ENCODE data around the gene ZCCHC8. TPM values are rescaled to one million over a fixed set of nuclear protein-coding genes. Genes with fewer than 3 reads are reported as not detected.
A peak's percentile ranks its signal among the peaks of the same experiment; 100 is the strongest.

Gene ZCCHC8
- 10 to 100 TPM in 4 of 6 donors, 1 to 10 TPM in 2; 6.2 to 15.7 (median 12.8) TPM for polyA plus RNA-seq (ENCODE audit: low read depth in 6 of 6)

GRCh38 chr12:122500685-122501488 lies at the start of gene ZCCHC8:
TSS of gene ZCCHC8 (minus strand) at chr12:122500932. CDS start at chr12:122500840, 92 bp downstream.
- H3K9me3 Mint-ChIP-seq = no peaks in the 10 kb centered on the region
- peaks cover 0 to 4% of the 10 kb centered on the region in 2 donors for H3K36me3 Mint-ChIP-seq
- H3K27ac Mint-ChIP-seq = peak within 1 kb of the TSS; percentile 95 to 98 (median 96)
- peaks cover 20 to 51% (median 30%) of the 10 kb centered on the region in 3 donors for H3K4me1 Mint-ChIP-seq
- H3K27me3 Mint-ChIP-seq = no peaks in the 10 kb centered on the region
- ATAC-seq (ENCODE audit: low read depth in 2 of 2) (peak; percentile 88 to 89), DNase-seq (peak; percentile 93)
- H3K4me3 Mint-ChIP-seq = peak within 1 kb of the TSS; percentile 86 to 99 (median 96)

- no peak overlapping the region for H3K27ac Mint-ChIP-seq
- no peaks in the 10 kb centered on the region for H3K9me3 Mint-ChIP-seq
- peaks cover 11 to 21% of the 10 kb centered on the region in 2 donors for H3K36me3 Mint-ChIP-seq
- H3K4me1 Mint-ChIP-seq = peaks cover 12 to 21% (median 19%) of the 10 kb centered on the region in 3 donors
- no peaks in the 10 kb centered on the region for H3K27me3 Mint-ChIP-seq
- no peak for ATAC-seq (ENCODE audit: low read depth in 2 of 2)
- no peak for DNase-seq
- H3K4me3 Mint-ChIP-seq = no peak overlapping the region
Observed at GRCh38 chr12:122547330-122547729, 46.6 kb upstream of the ZCCHC8 start.

- Mint-ChIP-seq H3K4me1 (peaks cover 12 to 23% (median 19%) of the 10 kb centered on the region in 3 donors), H3K9me3 (no peaks in the 10 kb centered on the region), H3K4me3 (peak overlapping the region in 4 of 8 donors; percentile 18 to 71 (median 66)), H3K36me3 (peaks cover 0 to 12% of the 10 kb centered on the region in 2 donors), H3K27ac (peak overlapping the region in 4 of 6 donors; percentile 22 to 86 (median 68)), H3K27me3 (no peaks in the 10 kb centered on the region)
- ATAC-seq (ENCODE audit: low read depth in 2 of 2) (peak in 1 of 2 donors; percentile 48), DNase-seq (no peak)
Observed at GRCh38 chr12:122545855-122546254, 45.1 kb upstream of the ZCCHC8 start.

GRCh38 chr12:122544537-122544936 lies 43.8 kb upstream of the ZCCHC8 start:
- peaks cover 12 to 23% (median 19%) of the 10 kb centered on the region in 3 donors for H3K4me1 Mint-ChIP-seq
- peaks cover 0 to 5% of the 10 kb centered on the region in 2 donors for H3K36me3 Mint-ChIP-seq
- no peaks in the 10 kb centered on the region for H3K27me3 Mint-ChIP-seq
- H3K27ac Mint-ChIP-seq = peak overlapping the region in 2 of 6 donors; percentile 15 to 74
- DNase-seq (no peak), ATAC-seq (ENCODE audit: low read depth in 2 of 2) (no peak)
- H3K4me3 Mint-ChIP-seq = peak overlapping the region in 1 of 8 donors; percentile 1
- no peaks in the 10 kb centered on the region for H3K9me3 Mint-ChIP-seq

- H3K27ac Mint-ChIP-seq = no peak overlapping the region
- H3K36me3 Mint-ChIP-seq = peaks cover 0 to 9% of the 10 kb centered on the region in 2 donors
- ATAC-seq (ENCODE audit: low read depth in 2 of 2) = no peak
- no peaks in the 10 kb centered on the region for H3K27me3 Mint-ChIP-seq
- H3K4me1 Mint-ChIP-seq = peaks cover 0 to 2% (median 0%) of the 10 kb centered on the region in 3 donors
- no peak overlapping the region for H3K4me3 Mint-ChIP-seq
- no peak for DNase-seq
- H3K9me3 Mint-ChIP-seq = no peaks in the 10 kb centered on the region
Observed at GRCh38 chr12:122538496-122538895, 37.8 kb upstream of the ZCCHC8 start.

- Mint-ChIP-seq H3K36me3 (peaks cover 0 to 5% of the 10 kb centered on the region in 2 donors), H3K27me3 (no peaks in the 10 kb centered on the region), H3K27ac (no peak overlapping the region), H3K4me3 (peak overlapping the region in 1 of 8 donors; percentile 20), H3K9me3 (no peaks in the 10 kb centered on the region), H3K4me1 (peaks cover 0 to 2% (median 0%) of the 10 kb centered on the region in 3 donors)
- ATAC-seq (ENCODE audit: low read depth in 2 of 2) (no peak), DNase-seq (no peak)
Observed at GRCh38 chr12:122537021-122537420, 36.3 kb upstream of the ZCCHC8 start.

GRCh38 chr12:122533856-122534255 lies 33.1 kb upstream of the ZCCHC8 start:
- Mint-ChIP-seq H3K4me3 (no peak overlapping the region), H3K27ac (no peak overlapping the region), H3K9me3 (no peaks in the 10 kb centered on the region), H3K36me3 (peaks cover 0 to 5% of the 10 kb centered on the region in 2 donors), H3K4me1 (no peaks in the 10 kb centered on the region), H3K27me3 (no peaks in the 10 kb centered on the region)
- ATAC-seq (ENCODE audit: low read depth in 2 of 2) (no peak), DNase-seq (no peak)

GRCh38 chr12:122528992-122529391 lies 28.3 kb upstream of the ZCCHC8 start:
- H3K27me3 Mint-ChIP-seq = no peaks in the 10 kb centered on the region
- H3K36me3 Mint-ChIP-seq = no peaks in the 10 kb centered on the region
- ATAC-seq (ENCODE audit: low read depth in 2 of 2) (no peak), DNase-seq (no peak)
- H3K9me3 Mint-ChIP-seq = no peaks in the 10 kb centered on the region
- H3K4me1 Mint-ChIP-seq = peaks cover 5 to 16% (median 11%) of the 10 kb centered on the region in 3 donors
- peak overlapping the region in 3 of 8 donors; percentile 22 to 51 (median 40) for H3K4me3 Mint-ChIP-seq
- H3K27ac Mint-ChIP-seq = no peak overlapping the region

- H3K9me3 Mint-ChIP-seq = no peaks in the 10 kb centered on the region
- DNase-seq = no peak
- ATAC-seq (ENCODE audit: low read depth in 2 of 2) = no peak
- H3K27ac Mint-ChIP-seq = no peak overlapping the region
- H3K36me3 Mint-ChIP-seq = no peaks in the 10 kb centered on the region
- peaks cover 7 to 20% (median 15%) of the 10 kb centered on the region in 3 donors for H3K4me1 Mint-ChIP-seq
- no peaks in the 10 kb centered on the region for H3K27me3 Mint-ChIP-seq
- peak overlapping the region in 2 of 8 donors; percentile 22 to 51 for H3K4me3 Mint-ChIP-seq
Observed at GRCh38 chr12:122528582-122528981, 27.9 kb upstream of the ZCCHC8 start.

- Mint-ChIP-seq H3K4me1 (peaks cover 11 to 28% (median 22%) of the 10 kb centered on the region in 3 donors), H3K36me3 (no peaks in the 10 kb centered on the region), H3K27ac (no peak overlapping the region), H3K9me3 (no peaks in the 10 kb centered on the region), H3K27me3 (no peaks in the 10 kb centered on the region), H3K4me3 (no peak overlapping the region)
- DNase-seq (peak; percentile 21), ATAC-seq (ENCODE audit: low read depth in 2 of 2) (peak in 1 of 2 donors; percentile 3)
Observed at GRCh38 chr12:122527478-122527944, 26.8 kb upstream of the ZCCHC8 start.

- peak; percentile 85 to 86 for ATAC-seq (ENCODE audit: low read depth in 2 of 2)
- Mint-ChIP-seq H3K4me3 (no peak within 1 kb of the TSS), H3K27ac (no peak within 1 kb of the TSS), H3K36me3 (peaks cover 0 to 4% of the 10 kb centered on the region in 2 donors), H3K9me3 (no peaks in the 10 kb centered on the region), H3K4me1 (peaks cover 16 to 34% (median 28%) of the 10 kb centered on the region in 3 donors), H3K27me3 (no peaks in the 10 kb centered on the region)
- DNase-seq = peak; percentile 98
Observed at GRCh38 chr12:122526683-122527477, 26.1 kb upstream of the ZCCHC8 start, which contains the start of the genes KNTC1 and RSRC2. TSS of gene KNTC1 (plus strand) at chr12:122527249. CDS start at chr12:122530064, 2,815 bp downstream. TSS of gene RSRC2 (minus strand) at chr12:122526936. CDS start at chr12:122526853, 83 bp downstream.

GRCh38 chr12:122523846-122524718 lies 23.4 kb upstream of the ZCCHC8 start:
- Mint-ChIP-seq H3K9me3 (no peaks in the 10 kb centered on the region), H3K4me3 (peak overlapping the region in 5 of 8 donors; percentile 24 to 93 (median 60)), H3K36me3 (peaks cover 14 to 17% of the 10 kb centered on the region in 2 donors), H3K27me3 (no peaks in the 10 kb centered on the region), H3K4me1 (peaks cover 22 to 42% (median 41%) of the 10 kb centered on the region in 3 donors), H3K27ac (peak overlapping the region in 2 of 6 donors; percentile 8 to 72)
- DNase-seq = no peak
- no peak for ATAC-seq (ENCODE audit: low read depth in 2 of 2)

All from naive B cell (primary cell).